ENCODE measurements around the gene ZNF576. TPM values are rescaled to one million over a fixed set of nuclear protein-coding genes. Genes with fewer than 3 reads are reported as not detected.

ZNF576 gene
- total and polyA plus RNA-seq, 2 of the 13 experiments (the other 11 are each of a cell fraction or from before 2014, with no cell fraction given): 7.2 to 9.6 TPM

- TF ChIP-seq ZNF597 (CRISPR knock-in tag; IDR thresholded peaks at IDR 0.05) (no peak), ZNF788 (CRISPR knock-in tag; IDR thresholded peaks at IDR 0.05; ENCODE audit: borderline replicate concordance) (no peak), FOXM1 (CRISPR knock-in tag; IDR thresholded peaks at IDR 0.05) (no peak), PITX1 (CRISPR knock-in tag; IDR thresholded peaks at IDR 0.05) (no peak), HMGA1 (CRISPR knock-in tag; conservative IDR thresholded peaks at IDR 0.05) (no peak), FUBP1 (CRISPR knock-in tag; IDR thresholded peaks at IDR 0.05; ENCODE audit: borderline replicate concordance) (no peak), ZC3H13 (CRISPR knock-in tag; IDR thresholded peaks at IDR 0.05) (no peak), ZUFSP (CRISPR knock-in tag; IDR thresholded peaks at IDR 0.05; ENCODE audit: borderline replicate concordance) (no peak), FOXK1 (CRISPR knock-in tag; IDR thresholded peaks at IDR 0.05; ENCODE audit: borderline replicate concordance, low read depth) (no peak), POGK (CRISPR knock-in tag; conservative IDR thresholded peaks at IDR 0.05) (0 out of 2 replicates have a peak, but pooled peaks have one; percentile 33), KLF12 (CRISPR knock-in tag; IDR thresholded peaks at IDR 0.05; ENCODE audit: borderline replicate concordance) (peak; percentile 17; the same call in 1 of the 2 replicates), ATF7-NPFF (CRISPR knock-in tag; IDR thresholded peaks at IDR 0.05; ENCODE audit: low read depth) (no peak), PAXIP1 (CRISPR knock-in tag; conservative IDR thresholded peaks at IDR 0.05) (no peak), MYPOP (CRISPR knock-in tag; IDR thresholded peaks at IDR 0.05) (0 out of 2 replicates have a peak, but pooled peaks have one; percentile 6), ARNT2 (CRISPR knock-in tag; IDR thresholded peaks at IDR 0.05; ENCODE audit: low read depth) (no peak), MLX (CRISPR knock-in tag; IDR thresholded peaks at IDR 0.05) (no peak), TBX2 (CRISPR knock-in tag; IDR thresholded peaks at IDR 0.05; ENCODE audit: borderline replicate concordance) (no peak)
Measured at GRCh38 chr19:43595605-43595998, 793 bp upstream of the ZNF576 start (continued).
